Right cardiac atrium (tissue), 5 donors: Measurements from ENCODE around the gene PRPSAP1. TPM values are rescaled to one million over a fixed set of nuclear protein-coding genes. Genes with fewer than 3 reads are reported as not detected.

ENCODE experiments used
- ATAC-seq, 2 donors: fragments of 200-7000 bp; cut with Tn5 transposase; one replicate each; pipeline versions ENCODE4 v1.8.0 to v1.9.1; 2020; ENCODE audit warnings: moderate library complexity in 2 of 2, mild to moderate bottlenecking in 1 of 2
- DNase-seq, 3 donors: peaks; one replicate each; pipeline ENCODE4 v3.0.0-alpha.2; 2020
- H3K27ac ChIP-seq: one replicate; pipeline ENCODE4 v1.5.1; 2013; ENCODE audit warnings: mild to moderate bottlenecking, low read length, control low read depth, moderate library complexity
- H3K27me3 ChIP-seq: one replicate; pipeline ENCODE4 v1.6.1; 2013; ENCODE audit not compliant: control insufficient read depth, insufficient read depth
- H3K4me1 ChIP-seq: one replicate; pipeline ENCODE4 v1.6.1; 2013; ENCODE audit warnings: low read length; ENCODE audit not compliant: control insufficient read depth, insufficient read depth
- H3K4me3 ChIP-seq: one replicate; pipeline ENCODE4 v1.5.1; 2013; ENCODE audit warnings: low read length, control low read depth
- H3K9me3 ChIP-seq: one replicate; pipeline ENCODE4 v1.6.1; 2013; ENCODE audit warnings: low read length; ENCODE audit not compliant: control insufficient read depth
- WGBS: extraction: QIAGEN DNeasy Blood & Tissue Kit; methylation state at CpG from one replicate; pipeline ENCODE4 v1.1.7; 2013; 5-methylcytosine and 5-hydroxymethylcytosine counted together
- intact Hi-C, 4 donors: fragments of 100-400 bp; cut with DNase I; formaldehyde crosslinking; loops; one replicate each; pipeline versions ENCODE4 v1.11.0 to v1.14.0; 2022 to 2023
- polyA plus RNA-seq: library from polyadenylated mRNA; stranded (reverse); fragments of 200-250 nt; gene quantifications from one replicate; pipeline ENCODE4 v1.2.3, GENCODE V29; 2013
- total RNA-seq, 4 donors: library from RNA; stranded (reverse); fragmentation: NEBNext Ultra II Directional; extraction: Animal tissue kit (Norgen Biotek cat#: 25700); gene quantifications; one replicate each; pipeline ENCODE4 v1.2.1, GENCODE V29; 2021
- donor health status: healthy with polysubstance abuse.
- donor health status: DM: no; HTN: yes; CAD: no.
- donor health status: DM: no; HTN: no; CAD: no.
- donor health status: DM: no; HTN: yes; CAD: no; lungs with severe emphysema.
- donor health status: DM: yes; HTN: yes; CAD: no.

The PRPSAP1 gene
- total and polyA plus RNA-seq, 5 donors = 31.9 to 45.3 (median 37.4) TPM

- intact Hi-C loops = no loop called here
- Histone ChIP-seq H3K4me1 (no peaks in the 10 kb centered on the region), H3K27me3 (no peaks in the 10 kb centered on the region), H3K4me3 (no peak overlapping the region), H3K27ac (no peak overlapping the region), H3K9me3 (no peaks in the 10 kb centered on the region)
- WGBS = 80% methylated on average over 7 of the region's 7 CpGs
- ATAC-seq (no peak), DNase-seq (no peak)
These were observed 16.8 kb downstream of the PRPSAP1 start for GRCh38 chr17:76336756-76337412.

GRCh38 chr17:76335716-76336381, 17.9 kb downstream of the PRPSAP1 start:
- DNase-seq (no peak), ATAC-seq (no peak)
- Histone ChIP-seq H3K9me3 (no peaks in the 10 kb centered on the region), H3K27me3 (no peaks in the 10 kb centered on the region), H3K27ac (no peak overlapping the region), H3K4me3 (no peak overlapping the region), H3K4me1 (no peaks in the 10 kb centered on the region)
- intact Hi-C loops = no loop called here
- WGBS = 97% methylated on average over 9 of the region's 9 CpGs

- Histone ChIP-seq H3K4me3 (no peak overlapping the region), H3K27me3 (no peaks in the 10 kb centered on the region), H3K4me1 (no peaks in the 10 kb centered on the region), H3K9me3 (no peaks in the 10 kb centered on the region), H3K27ac (no peak overlapping the region)
- 73% methylated on average over 11 of the region's 11 CpGs for WGBS
- DNase-seq (no peak), ATAC-seq (no peak)
- intact Hi-C loops = no loop called here
These were observed 19.8 kb downstream of the PRPSAP1 start for GRCh38 chr17:76333673-76334505.

GRCh38 chr17:76331083-76331482, 22.6 kb downstream of the PRPSAP1 start:
- ATAC-seq = no peak

GRCh38 chr17:76329664-76330063, 24.1 kb downstream of the PRPSAP1 start:
- ATAC-seq (no peak), DNase-seq (no peak)
- no peaks in the 10 kb centered on the region for H3K27me3 ChIP-seq
- H3K9me3 ChIP-seq = no peaks in the 10 kb centered on the region
- no peaks in the 10 kb centered on the region for H3K4me1 ChIP-seq
- no peak overlapping the region for H3K4me3 ChIP-seq
- no peak overlapping the region for H3K27ac ChIP-seq
- intact Hi-C loops = no loop called here
- 83% methylated on average over 8 of the region's 8 CpGs for WGBS

More at GRCh38 chr17:76331083-76331482, 22.6 kb downstream of the PRPSAP1 start:
- H3K4me3 ChIP-seq = no peak overlapping the region
- H3K4me1 ChIP-seq = no peaks in the 10 kb centered on the region
- H3K27me3 ChIP-seq = no peaks in the 10 kb centered on the region
- DNase-seq = no peak
- H3K9me3 ChIP-seq = no peaks in the 10 kb centered on the region
- no peak overlapping the region for H3K27ac ChIP-seq
- intact Hi-C loops = no loop called here
- WGBS = 95% methylated on average over 2 of the region's 2 CpGs

GRCh38 chr17:76327696-76328095, 26.0 kb downstream of the PRPSAP1 start:
- Histone ChIP-seq H3K9me3 (no peaks in the 10 kb centered on the region), H3K27me3 (no peaks in the 10 kb centered on the region), H3K4me1 (no peaks in the 10 kb centered on the region), H3K4me3 (no peak overlapping the region), H3K27ac (no peak overlapping the region)
- DNase-seq (no peak), ATAC-seq (no peak)
- intact Hi-C loops = no loop called here
- 69% methylated on average over 6 of the region's 6 CpGs for WGBS

- Histone ChIP-seq H3K27ac (no peak overlapping the region), H3K9me3 (no peaks in the 10 kb centered on the region), H3K4me1 (no peaks in the 10 kb centered on the region), H3K27me3 (no peaks in the 10 kb centered on the region), H3K4me3 (no peak overlapping the region)
- DNase-seq (no peak), ATAC-seq (no peak)
- intact Hi-C loops = no loop called here
- 73% methylated on average over 1 of the region's 1 CpG for WGBS
These were observed 27.4 kb downstream of the PRPSAP1 start for GRCh38 chr17:76326306-76326705.

GRCh38 chr17:76318586-76318985, 35.1 kb downstream of the PRPSAP1 start:
- Histone ChIP-seq H3K27me3 (no peaks in the 10 kb centered on the region), H3K9me3 (no peaks in the 10 kb centered on the region), H3K4me1 (no peaks in the 10 kb centered on the region), H3K27ac (no peak overlapping the region), H3K4me3 (no peak overlapping the region)
- ATAC-seq = no peak
- WGBS = 80% methylated on average over 3 of the region's 3 CpGs
- DNase-seq = no peak
- intact Hi-C loops = no loop called here

GRCh38 chr17:76317535-76317934, 36.2 kb downstream of the PRPSAP1 start:
- Histone ChIP-seq H3K4me1 (no peaks in the 10 kb centered on the region), H3K9me3 (no peaks in the 10 kb centered on the region), H3K27me3 (no peaks in the 10 kb centered on the region), H3K4me3 (no peak overlapping the region), H3K27ac (no peak overlapping the region)
- 89% methylated on average over 2 of the region's 2 CpGs for WGBS
- DNase-seq (no peak), ATAC-seq (no peak)
- intact Hi-C loops = no loop called here

GRCh38 chr17:76314392-76315227, 39.1 kb downstream of the PRPSAP1 start:
- Histone ChIP-seq H3K4me1 (no peaks in the 10 kb centered on the region), H3K4me3 (no peak overlapping the region), H3K27me3 (no peaks in the 10 kb centered on the region), H3K27ac (peak overlapping the region; percentile 14), H3K9me3 (no peaks in the 10 kb centered on the region)
- 76% methylated on average over 15 of the region's 15 CpGs for WGBS
- ATAC-seq (peak in 1 of 2 donors; percentile 56), DNase-seq (no peak)
- intact Hi-C loops = loop anchor here in 1 of 4 donors (5.0 kb wide), 1 partner anchor 78 kb away; no protein-coding TSS in a partner anchor
